Natural killer cell (primary cell): ENCODE measurements around the gene URB1. TPM values are rescaled to one million over a fixed set of nuclear protein-coding genes. Genes with fewer than 3 reads are reported as not detected.

Experiments
- ATAC-seq, 3 donors: fragments of 150-1000 bp in 2 of 3; fragments of 200-7000 bp in 1 of 3; cut with Tn5 transposase; 1 replicate in 1 of 3; 2 replicates in 2 of 3; pipeline ENCODE4 v1.10.0; 2021; ENCODE audit warnings: mild to moderate bottlenecking in 2 of 3, moderate library complexity in 2 of 3
- DNase-seq, 2 donors: peaks; one replicate each; pipeline versions ENCODE4 v3.0.0 to v3.0.0-alpha.2; 2013 to 2021; ENCODE audit warnings: mixed read lengths in 1 of 2
- H3K27ac ChIP-seq: one replicate; pipeline ENCODE4 v1.5.1; 2013; ENCODE audit warnings: mild to moderate bottlenecking, low read length
- H3K27me3 ChIP-seq: one replicate; pipeline ENCODE4 v1.6.1; 2013; ENCODE audit warnings: low read length; ENCODE audit not compliant: control insufficient read depth, insufficient read depth
- H3K36me3 ChIP-seq: one replicate; pipeline ENCODE4 v1.6.1; 2013; ENCODE audit warnings: low read length; ENCODE audit not compliant: control insufficient read depth, insufficient read depth
- H3K4me1 ChIP-seq: one replicate; pipeline ENCODE4 v1.6.1; 2013; ENCODE audit warnings: low read length; ENCODE audit not compliant: control insufficient read depth, insufficient read depth
- H3K4me3 ChIP-seq: one replicate; pipeline ENCODE4 v1.5.1; 2013; ENCODE audit warnings: low read length
- H3K9me3 ChIP-seq: one replicate; pipeline ENCODE4 v1.6.1; 2013; ENCODE audit warnings: low read length; ENCODE audit not compliant: control insufficient read depth, insufficient read depth
- H3K27ac Mint-ChIP-seq, 2 donors: one replicate each; pipeline ENCODE4 v1.8.0; 2022; ENCODE audit warnings: mild to moderate bottlenecking in 2 of 2, mixed read lengths in 2 of 2, moderate library complexity in 1 of 2
- H3K27me3 Mint-ChIP-seq, 2 donors: one replicate each; pipeline ENCODE4 v1.8.0; 2022; ENCODE audit warnings: low read depth in 2 of 2, mixed read lengths in 2 of 2
- H3K36me3 Mint-ChIP-seq: one replicate; pipeline ENCODE4 v1.8.0; 2022; ENCODE audit warnings: mixed read lengths
- H3K4me1 Mint-ChIP-seq, 2 donors: one replicate each; pipeline ENCODE4 v1.8.0; 2022; ENCODE audit warnings: mixed read lengths in 2 of 2
- H3K4me3 Mint-ChIP-seq: one replicate; pipeline ENCODE4 v1.8.0; 2022; ENCODE audit warnings: mild to moderate bottlenecking, moderate library complexity, mixed read lengths
- H3K9me3 Mint-ChIP-seq, 2 donors: one replicate each; pipeline ENCODE4 v1.8.0; 2022; ENCODE audit warnings: mixed read lengths in 2 of 2
- CTCF ChIP-seq: fragments of 200-600 bp; IDR thresholded peaks from one replicate; pipeline ENCODE4 v1.8.0; 2022; ENCODE audit warnings: antibody characterized with exemption
- WGBS: methylation state at CpG from one replicate; pipeline ENCODE4 v1.1.7; 2013; ENCODE audit warnings: missing lambda C conversion rate; ENCODE audit not compliant: insufficient coverage; 5-methylcytosine and 5-hydroxymethylcytosine counted together
- intact Hi-C: fragments of 100-400 bp; cut with micrococcal nuclease; formaldehyde crosslinking; loops from one replicate; pipeline ENCODE4 v1.14.2; 2022
- total RNA-seq, 4 donors: library from RNA; stranded (reverse); fragments of 120-200 nt in 1 of 4; gene quantifications; one replicate each; pipeline versions ENCODE4 v1.2.3 to v1.2.4, GENCODE V29; 2013 to 2022

The URB1 gene
- total RNA-seq, 3 donors from 2014 or later (not counting 1 experiment from before 2014, with no cell fraction given): 6.1 to 7.8 (median 7.5) TPM

GRCh38 chr21:32325706-32326105 is 67.1 kb downstream of the URB1 start:
- Mint-ChIP-seq H3K9me3 (no peaks in the 10 kb centered on the region), H3K36me3 (peaks cover 32% of the 10 kb centered on the region), H3K27ac (no peak overlapping the region), H3K4me1 (no peaks in the 10 kb centered on the region), H3K27me3 (no peaks in the 10 kb centered on the region), H3K4me3 (no peak overlapping the region)
- H3K27ac ChIP-seq: no peak overlapping the region
- no peaks in the 10 kb centered on the region for H3K4me1 ChIP-seq
- no peaks in the 10 kb centered on the region for H3K27me3 ChIP-seq
- TF ChIP-seq CTCF: no peak
- intact Hi-C loops: no loop called here
- ATAC-seq (no peak), DNase-seq (no peak)
- peaks cover 66% of the 10 kb centered on the region for H3K36me3 ChIP-seq
- 99% methylated on average over 7 of the region's 8 CpGs for WGBS
- H3K9me3 ChIP-seq: no peaks in the 10 kb centered on the region
- H3K4me3 ChIP-seq: no peak overlapping the region

GRCh38 chr21:32322676-32323075 is 70.1 kb downstream of the URB1 start:
- no peak overlapping the region for H3K4me3 Mint-ChIP-seq

GRCh38 chr21:32322103-32322502 is 70.7 kb downstream of the URB1 start:
- Mint-ChIP-seq H3K4me3 (no peak overlapping the region), H3K4me1 (no peaks in the 10 kb centered on the region), H3K27ac (no peak overlapping the region), H3K36me3 (peaks cover 41% of the 10 kb centered on the region), H3K9me3 (no peaks in the 10 kb centered on the region), H3K27me3 (no peaks in the 10 kb centered on the region)
- no peak overlapping the region for H3K4me3 ChIP-seq
- no peaks in the 10 kb centered on the region for H3K4me1 ChIP-seq
- H3K36me3 ChIP-seq: peaks cover 92% of the 10 kb centered on the region
- H3K27me3 ChIP-seq: no peaks in the 10 kb centered on the region
- TF ChIP-seq CTCF: no peak
- no peak for ATAC-seq
- H3K27ac ChIP-seq: no peak overlapping the region
- no peaks in the 10 kb centered on the region for H3K9me3 ChIP-seq
- no peak for DNase-seq
- WGBS: 97% methylated on average over 11 of the region's 12 CpGs
- intact Hi-C loops: no loop called here

More at GRCh38 chr21:32322676-32323075, 70.1 kb downstream of the URB1 start:
- no peaks in the 10 kb centered on the region for H3K9me3 ChIP-seq
- no peaks in the 10 kb centered on the region for H3K4me1 ChIP-seq
- H3K4me3 ChIP-seq: no peak overlapping the region
- H3K27ac ChIP-seq: no peak overlapping the region
- peaks cover 87% of the 10 kb centered on the region for H3K36me3 ChIP-seq
- Mint-ChIP-seq H3K9me3 (no peaks in the 10 kb centered on the region), H3K4me1 (no peaks in the 10 kb centered on the region), H3K27me3 (no peaks in the 10 kb centered on the region), H3K36me3 (peaks cover 41% of the 10 kb centered on the region), H3K27ac (no peak overlapping the region)
- 96% methylated on average over 10 of the region's 10 CpGs for WGBS
- ATAC-seq (no peak), DNase-seq (no peak)
- no peaks in the 10 kb centered on the region for H3K27me3 ChIP-seq
- TF ChIP-seq CTCF: no peak
- intact Hi-C loops: no loop called here

- TF ChIP-seq CTCF: no peak
- no peak for ATAC-seq
- intact Hi-C loops: no loop called here
- H3K4me1 ChIP-seq: no peaks in the 10 kb centered on the region
- H3K4me3 Mint-ChIP-seq: no peak overlapping the region
- no peaks in the 10 kb centered on the region for H3K27me3 ChIP-seq
- 97% methylated on average over 13 of the region's 13 CpGs for WGBS
- no peaks in the 10 kb centered on the region for H3K27me3 Mint-ChIP-seq
- H3K4me3 ChIP-seq: no peak overlapping the region
- no peaks in the 10 kb centered on the region for H3K4me1 Mint-ChIP-seq
- no peak overlapping the region for H3K27ac Mint-ChIP-seq
- DNase-seq: no peak
- H3K9me3 Mint-ChIP-seq: no peaks in the 10 kb centered on the region
- no peaks in the 10 kb centered on the region for H3K9me3 ChIP-seq
- peaks cover 35% of the 10 kb centered on the region for H3K36me3 Mint-ChIP-seq
- H3K36me3 ChIP-seq: peaks cover 93% of the 10 kb centered on the region
- no peak overlapping the region for H3K27ac ChIP-seq
These were observed 71.3 kb downstream of the URB1 start for GRCh38 chr21:32321480-32321879.
